Measurements from ENCODE around the gene DRC7.
"Not testable (repeated sequence)": the region's sequence is repeated elsewhere in the genome, so short reads cannot be mapped to it uniquely, and the experiment has no call there.

The DRC7 gene

DNA sequence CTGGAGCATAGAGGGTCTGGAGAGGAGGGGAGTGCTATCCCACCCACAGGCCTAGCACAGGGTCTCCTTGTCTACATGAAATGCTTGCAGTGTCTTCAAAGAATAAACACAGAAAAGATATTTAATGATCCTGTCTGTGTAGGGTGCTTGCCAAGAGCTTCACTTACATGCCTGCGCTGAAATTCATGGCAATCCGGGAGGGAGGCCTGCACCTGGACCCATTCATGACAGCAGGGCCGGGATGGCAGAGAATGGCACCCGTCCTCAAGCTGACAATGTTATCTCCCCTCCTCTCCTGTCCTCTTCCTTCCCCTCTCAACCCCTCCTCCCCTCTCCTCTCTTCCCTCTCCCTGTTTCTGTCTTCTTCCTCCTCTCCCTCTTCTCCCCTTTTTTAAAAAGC is 24.4 kb upstream of the DRC7 start:
- TF ChIP-seq, protein P1, sequence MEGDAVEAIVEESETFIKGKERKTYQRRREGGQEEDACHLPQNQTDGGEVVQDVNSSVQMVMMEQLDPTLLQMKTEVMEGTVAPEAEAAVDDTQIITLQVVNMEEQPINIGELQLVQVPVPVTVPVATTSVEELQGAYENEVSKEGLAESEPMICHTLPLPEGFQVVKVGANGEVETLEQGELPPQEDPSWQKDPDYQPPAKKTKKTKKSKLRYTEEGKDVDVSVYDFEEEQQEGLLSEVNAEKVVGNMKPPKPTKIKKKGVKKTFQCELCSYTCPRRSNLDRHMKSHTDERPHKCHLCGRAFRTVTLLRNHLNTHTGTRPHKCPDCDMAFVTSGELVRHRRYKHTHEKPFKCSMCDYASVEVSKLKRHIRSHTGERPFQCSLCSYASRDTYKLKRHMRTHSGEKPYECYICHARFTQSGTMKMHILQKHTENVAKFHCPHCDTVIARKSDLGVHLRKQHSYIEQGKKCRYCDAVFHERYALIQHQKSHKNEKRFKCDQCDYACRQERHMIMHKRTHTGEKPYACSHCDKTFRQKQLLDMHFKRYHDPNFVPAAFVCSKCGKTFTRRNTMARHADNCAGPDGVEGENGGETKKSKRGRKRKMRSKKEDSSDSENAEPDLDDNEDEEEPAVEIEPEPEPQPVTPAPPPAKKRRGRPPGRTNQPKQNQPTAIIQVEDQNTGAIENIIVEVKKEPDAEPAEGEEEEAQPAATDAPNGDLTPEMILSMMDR (conservative IDR thresholded peaks at IDR 0.05; ENCODE audit: low read length): no peak
- H3K4me3 ChIP-seq (ENCODE audit: low read length): no peak overlapping the region
- no peak for DNase-seq (ENCODE audit: low read depth)

- DNase-seq (ENCODE audit: low read depth); H3K4me3 ChIP-seq (ENCODE audit: low read length): not testable (repeated sequence)
These were observed 23.2 kb upstream of the DRC7 start for GRCh38 chr16:57671451-57671850.

DNA sequence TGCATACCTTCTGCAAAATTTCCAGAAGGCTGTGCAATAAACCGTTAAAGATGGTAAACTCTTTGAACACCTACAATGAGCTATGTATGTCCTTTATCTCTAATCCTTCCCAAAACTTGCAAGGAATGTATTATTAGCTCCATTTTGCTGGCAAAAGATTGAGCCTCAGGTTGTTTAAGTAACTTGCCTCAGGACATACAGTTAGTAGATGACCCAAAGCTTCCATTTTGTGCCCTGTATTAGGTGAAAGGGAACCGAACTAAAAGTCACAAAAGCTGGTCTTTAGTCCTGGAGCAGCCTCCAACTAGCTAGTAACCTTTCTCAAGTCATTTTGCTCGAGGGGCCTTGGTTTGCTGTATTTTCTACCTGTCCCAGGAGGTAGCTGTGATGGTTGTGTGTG is 22.2 kb upstream of the DRC7 start:
- no peak for DNase-seq (ENCODE audit: low read depth)
- TF ChIP-seq, protein P1 (conservative IDR thresholded peaks at IDR 0.05; ENCODE audit: low read length): no peak
- H3K4me3 ChIP-seq (ENCODE audit: low read length): no peak overlapping the region

DNA sequence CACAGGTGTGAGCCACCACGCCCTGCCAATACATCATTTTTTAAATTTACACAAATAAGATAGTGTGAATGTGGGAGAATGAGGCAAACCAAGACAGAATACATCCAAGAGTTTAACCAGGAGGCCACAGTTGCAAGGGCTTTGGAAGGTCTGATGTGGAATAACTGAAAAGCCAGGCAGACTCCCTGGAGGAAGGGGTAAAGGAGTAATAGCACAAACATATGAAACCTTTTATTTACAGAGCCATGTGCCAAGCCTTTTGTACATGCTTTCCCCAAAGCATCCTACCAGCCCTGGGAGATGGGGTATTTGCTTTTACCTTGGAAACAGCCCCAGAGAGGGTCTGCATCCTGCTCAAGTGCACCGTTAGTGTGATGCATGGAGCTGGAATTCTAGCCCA is 21.8 kb upstream of the DRC7 start:
- DNase-seq (ENCODE audit: low read depth): no peak
- TF ChIP-seq, protein P1 (conservative IDR thresholded peaks at IDR 0.05; ENCODE audit: low read length): no peak
- no peak overlapping the region for H3K4me3 ChIP-seq (ENCODE audit: low read length)

DNA sequence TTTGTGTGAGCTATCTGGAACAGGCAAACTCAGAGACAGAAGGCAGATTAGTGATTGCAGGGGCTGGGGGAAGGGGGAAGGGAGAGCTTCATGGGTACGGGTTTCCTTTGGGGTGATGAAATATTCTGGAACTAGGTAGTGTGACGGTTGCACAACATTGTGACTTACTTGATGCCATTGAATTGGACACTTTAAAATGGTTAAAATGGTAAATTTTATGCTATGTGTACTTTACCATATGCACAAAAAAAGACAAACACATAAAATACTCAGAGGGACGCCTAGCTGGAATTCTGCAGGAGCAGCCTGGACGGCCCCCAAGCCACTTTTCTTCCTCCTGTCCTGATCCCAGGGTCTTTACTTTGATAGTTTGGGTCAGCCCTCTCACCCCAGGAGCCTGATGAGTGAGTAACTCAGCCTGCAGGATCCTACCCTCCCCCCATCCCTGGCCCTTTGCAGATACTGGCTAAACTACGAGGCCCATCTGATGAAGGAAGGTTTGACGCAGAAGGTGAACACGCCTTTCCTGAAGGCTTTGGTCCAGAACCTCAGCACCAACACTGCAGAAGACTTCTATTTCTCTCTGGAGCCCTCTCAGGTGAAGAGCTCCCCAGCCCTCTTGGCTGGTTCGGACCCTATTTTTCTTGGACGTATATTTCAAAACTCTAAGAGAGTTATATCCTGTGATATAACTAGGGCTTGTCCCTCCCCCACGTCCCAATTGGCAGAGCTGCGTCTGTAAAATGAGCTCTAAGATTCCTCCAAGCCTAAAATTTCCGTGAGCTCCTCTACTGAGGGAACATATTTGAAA is 18.7 kb upstream of the DRC7 start:
- TF ChIP-seq, protein P1 (conservative IDR thresholded peaks at IDR 0.05; ENCODE audit: low read length): no peak
- DNase-seq (ENCODE audit: low read depth): no peak
- no peak overlapping the region for H3K4me3 ChIP-seq (ENCODE audit: low read length)

DNA sequence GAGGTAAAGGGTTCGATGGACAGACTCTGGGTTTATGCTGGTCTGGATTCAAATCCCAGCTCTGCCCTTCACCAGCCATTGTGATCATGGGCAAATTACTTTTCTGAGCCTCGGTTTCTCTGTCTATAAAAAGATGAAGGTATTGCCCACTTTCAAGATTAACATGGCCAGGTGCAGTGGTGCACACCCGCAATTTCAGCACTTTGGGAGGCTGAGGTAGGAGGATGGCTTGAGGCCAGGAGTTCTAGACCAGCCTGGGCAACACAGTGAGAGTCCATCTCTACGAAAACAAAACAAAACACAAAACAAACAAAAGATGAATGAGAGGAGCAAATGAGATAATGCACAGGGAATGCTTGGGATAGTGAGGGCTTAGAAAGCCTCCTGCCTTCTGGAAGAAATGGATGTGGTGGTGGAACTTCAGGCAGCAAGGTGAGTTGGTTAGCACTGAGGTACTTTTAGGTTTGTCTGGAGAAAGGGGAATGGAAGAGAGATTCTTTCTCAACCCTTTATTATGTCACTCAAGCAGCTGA is 18.0 kb upstream of the DRC7 start:
- TF ChIP-seq, protein P1 (conservative IDR thresholded peaks at IDR 0.05; ENCODE audit: low read length): no peak
- no peak overlapping the region for H3K4me3 ChIP-seq (ENCODE audit: low read length)
- no peak for DNase-seq (ENCODE audit: low read depth)

- H3K4me3 ChIP-seq (ENCODE audit: low read length): no peak overlapping the region
- TF ChIP-seq, protein P1 (conservative IDR thresholded peaks at IDR 0.05; ENCODE audit: low read length): no peak
- DNase-seq (ENCODE audit: low read depth): no peak
These were observed 16.8 kb upstream of the DRC7 start for GRCh38 chr16:57677622-57678369.
